ENCODE data around the gene TMEM219. TPM values are rescaled to one million over a fixed set of nuclear protein-coding genes. Genes with fewer than 3 reads are reported as not detected.
A peak's percentile ranks its signal among the peaks of the same experiment; 100 is the strongest.
"Not testable (repeated sequence)": the region's sequence is repeated elsewhere in the genome, so short reads cannot be mapped to it uniquely, and the experiment has no call there.

Gene TMEM219
- polyA plus RNA-seq, 1 donor, result 62.2 TPM

DNA sequence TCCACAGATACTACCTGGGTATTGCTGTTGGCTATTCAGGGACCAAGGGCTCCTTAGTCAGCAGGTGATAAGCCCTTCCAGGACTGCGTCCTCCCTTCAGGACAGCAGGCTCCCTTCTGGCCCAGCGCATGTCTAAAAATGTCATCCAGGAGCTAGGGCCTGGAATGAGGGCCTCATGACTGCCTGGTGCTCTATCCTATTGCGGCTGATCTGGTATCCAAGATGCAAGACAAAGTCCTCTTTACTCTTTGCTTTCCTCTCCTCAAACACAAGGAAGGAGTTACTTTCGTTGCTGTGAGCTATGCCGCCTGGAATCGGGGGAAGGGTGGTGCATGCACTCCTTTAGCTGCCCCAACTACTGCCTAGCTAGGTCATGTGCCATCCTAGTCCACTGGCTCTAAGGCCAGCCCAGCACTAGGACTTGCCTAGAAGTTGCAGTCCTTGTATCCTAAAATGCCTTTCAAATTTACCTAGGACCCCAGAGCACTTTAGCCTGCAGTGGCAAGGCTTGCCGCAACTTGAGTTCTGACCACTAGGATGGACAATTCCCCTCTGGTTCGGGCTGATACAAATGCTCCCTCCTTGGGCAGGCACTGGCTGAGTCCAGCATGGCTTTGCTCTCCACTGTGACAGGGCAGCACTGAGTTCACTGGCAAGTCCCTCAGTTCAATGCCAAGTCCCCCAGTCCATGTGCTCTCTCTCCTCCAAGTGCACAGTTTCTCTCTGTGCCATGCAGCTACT, 10.1 kb upstream of the TMEM219 start:
- no peak for DNase-seq (ENCODE audit: low read depth)

DNA sequence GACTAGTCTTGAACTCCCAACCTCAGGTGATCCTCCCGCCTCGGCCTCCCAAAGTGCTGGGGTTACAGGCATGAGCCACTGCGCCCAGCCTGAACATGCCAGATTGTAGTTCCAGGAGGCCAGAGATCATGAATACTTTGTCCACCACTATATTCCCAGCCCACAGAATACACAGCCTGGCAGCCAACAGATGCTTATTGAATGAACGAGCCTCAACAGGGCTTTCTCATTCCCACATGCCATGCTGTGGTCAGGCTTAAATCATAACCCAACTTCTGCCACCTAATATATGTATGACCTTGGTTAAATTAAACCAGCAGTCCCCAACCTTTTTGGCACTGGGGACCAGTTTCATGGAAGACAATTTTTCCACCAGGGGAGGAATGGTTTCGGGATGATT, 3.1 kb upstream of the TMEM219 start:
- no peak for DNase-seq (ENCODE audit: low read depth)

DNA sequence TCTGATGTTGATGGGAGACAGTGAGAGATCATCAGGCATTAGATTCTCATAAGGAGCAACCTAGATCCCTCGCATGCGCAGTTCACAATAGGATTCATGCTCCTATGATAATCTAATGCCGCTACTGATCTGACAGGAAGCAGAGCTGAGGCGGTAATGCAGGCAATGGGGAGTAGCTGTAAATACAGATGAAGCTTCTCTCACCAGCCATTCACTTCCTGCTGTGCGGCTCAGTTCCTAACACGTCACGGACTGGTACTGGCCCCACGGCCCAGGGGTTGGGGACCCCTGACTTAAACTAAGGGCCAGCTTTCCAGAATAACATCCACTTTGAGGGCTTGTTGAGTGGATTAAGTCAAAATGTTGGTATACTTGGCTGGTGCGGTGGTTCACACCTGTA, 2.6 kb upstream of the TMEM219 start:
- DNase-seq (ENCODE audit: low read depth), result no peak

DNA sequence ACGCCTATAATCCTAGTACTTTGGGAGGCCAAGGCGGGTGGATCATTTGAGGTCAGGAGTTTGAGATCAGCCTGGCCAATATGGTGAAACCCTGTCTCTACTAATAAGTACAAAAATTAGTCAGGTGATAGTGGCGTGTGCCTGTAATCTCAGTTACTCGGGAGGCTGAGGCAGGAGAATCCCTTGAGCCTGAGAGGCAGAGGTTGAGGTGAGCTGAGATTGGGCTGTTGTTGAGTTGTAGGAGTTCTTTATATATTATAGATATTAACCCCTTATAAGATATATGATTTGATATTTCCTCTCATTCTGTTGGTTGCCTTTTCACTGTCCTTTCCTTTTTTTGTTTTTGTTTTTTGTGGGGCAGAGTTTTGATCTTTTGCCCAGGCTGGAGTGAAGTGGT, 2.1 kb upstream of the TMEM219 start:
- not testable (repeated sequence) for DNase-seq (ENCODE audit: low read depth)

DNA sequence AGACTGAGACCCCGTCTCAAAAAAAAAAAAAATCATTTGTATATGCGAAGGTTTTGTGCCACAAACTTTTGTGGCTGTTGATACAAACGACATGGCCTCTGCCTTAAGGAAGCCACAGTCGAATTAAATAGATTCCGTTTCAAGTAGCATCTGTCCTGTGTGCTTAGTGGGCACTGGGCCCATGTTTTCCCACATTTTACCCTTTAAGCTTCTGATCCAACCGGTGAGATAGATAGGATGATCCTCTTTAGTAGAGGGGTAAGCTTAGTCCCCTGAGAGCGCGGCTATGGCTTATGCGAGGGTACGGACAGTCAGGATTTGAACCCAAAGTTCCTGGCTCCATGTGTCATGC, 776 bp upstream of the TMEM219 start:
- no peak for DNase-seq (ENCODE audit: low read depth)

DNA sequence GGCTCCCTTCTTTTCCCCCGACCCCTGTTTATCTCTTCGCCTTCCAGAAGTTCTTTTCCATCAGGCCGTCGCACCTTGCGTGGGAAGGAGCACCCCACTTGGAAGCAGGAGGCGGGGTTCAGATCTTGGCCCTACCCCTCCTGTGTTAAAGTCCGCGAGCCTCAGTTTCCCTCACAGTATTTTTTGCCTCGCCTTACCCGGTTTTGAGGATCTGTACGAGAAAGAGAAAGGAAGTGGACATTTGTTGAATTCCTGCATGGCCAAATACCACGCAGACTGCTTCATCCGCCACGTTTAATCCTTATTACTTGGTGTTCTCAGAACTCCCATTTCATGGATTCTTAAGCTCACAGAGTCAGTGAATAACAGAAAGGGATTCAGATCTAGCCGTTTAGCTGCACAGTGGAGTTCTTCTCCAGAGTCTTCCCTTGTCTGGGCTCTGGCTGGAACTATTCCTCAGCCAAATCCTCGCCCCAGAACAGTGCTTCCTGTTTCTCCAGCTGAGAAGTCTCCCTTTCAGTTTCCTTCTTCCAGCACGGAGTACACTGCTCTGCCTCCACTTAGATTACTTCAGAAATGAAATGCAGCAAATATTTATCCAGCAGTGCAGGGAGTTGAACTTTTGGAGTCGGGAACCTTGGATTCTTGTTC, 590 bp downstream of the TMEM219 start:
- DNase-seq (ENCODE audit: low read depth), result no peak

DNA sequence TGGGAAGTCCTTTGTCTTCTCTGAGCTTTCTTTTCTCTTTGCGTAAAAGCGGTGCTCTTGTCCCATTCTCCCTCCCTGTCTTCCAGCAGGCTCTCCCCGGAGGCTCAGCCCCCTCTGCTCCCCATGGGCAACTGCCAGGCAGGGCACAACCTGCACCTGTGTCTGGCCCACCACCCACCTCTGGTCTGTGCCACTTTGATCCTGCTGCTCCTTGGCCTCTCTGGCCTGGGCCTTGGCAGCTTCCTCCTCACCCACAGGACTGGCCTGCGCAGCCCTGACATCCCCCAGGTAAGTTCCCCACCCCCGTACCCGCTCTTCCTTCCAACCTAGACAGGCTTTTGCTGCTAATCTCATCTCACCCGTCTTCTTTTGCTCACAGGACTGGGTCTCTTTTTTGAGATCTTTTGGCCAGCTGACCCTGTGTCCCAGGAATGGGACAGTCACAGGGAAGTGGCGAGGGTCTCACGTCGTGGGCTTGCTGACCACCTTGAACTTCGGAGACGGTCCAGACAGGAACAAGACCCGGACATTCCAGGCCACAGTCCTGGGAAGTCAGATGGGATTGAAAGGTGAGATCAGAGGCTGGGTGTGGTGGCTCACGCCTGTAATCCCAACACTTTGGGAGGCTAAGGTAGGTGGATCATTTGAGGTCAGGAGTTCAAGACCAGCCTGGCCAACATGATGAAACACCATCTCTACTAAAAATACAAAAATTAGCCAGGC, 1.3 kb downstream of the TMEM219 start:
- DNase-seq (ENCODE audit: low read depth), result no peak

DNA sequence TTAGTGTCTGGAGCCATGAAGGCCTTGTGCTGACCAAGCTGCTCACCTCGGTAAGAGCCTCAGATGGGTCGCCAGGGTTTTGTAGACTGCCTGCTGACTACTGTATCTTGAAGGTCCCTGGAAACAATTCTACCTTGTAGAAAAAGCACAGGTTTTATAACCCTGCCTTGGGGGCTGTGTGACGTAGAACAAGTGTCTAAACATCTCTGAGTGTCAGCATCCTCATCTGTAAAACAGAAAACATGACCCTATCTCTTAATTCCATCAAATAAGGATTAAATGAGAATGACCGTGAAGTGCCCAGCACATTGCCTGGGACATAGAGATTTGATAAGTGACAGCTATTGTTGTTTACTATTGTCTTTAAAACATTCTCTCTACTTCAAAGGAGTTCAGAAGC, 6.3 kb downstream of the TMEM219 start:
- no peak for DNase-seq (ENCODE audit: low read depth)

DNA sequence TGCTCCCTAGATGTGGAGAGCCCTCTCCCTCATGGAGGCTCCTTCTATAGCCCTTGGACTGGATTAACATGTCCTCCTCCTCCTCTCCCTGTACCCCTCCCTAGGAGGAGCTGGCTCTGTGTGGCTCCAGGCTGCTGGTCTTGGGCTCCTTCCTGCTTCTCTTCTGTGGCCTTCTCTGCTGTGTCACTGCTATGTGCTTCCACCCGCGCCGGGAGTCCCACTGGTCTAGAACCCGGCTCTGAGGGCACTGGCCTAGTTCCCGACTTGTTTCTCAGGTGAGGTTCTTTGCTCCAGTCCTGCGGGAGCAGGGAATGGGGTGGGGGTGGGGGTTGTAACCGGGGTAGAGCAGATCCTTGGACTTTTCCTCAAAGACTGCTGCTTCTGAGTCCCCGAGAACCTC, 9.4 kb downstream of the TMEM219 start:
- no peak for DNase-seq (ENCODE audit: low read depth)

DNA sequence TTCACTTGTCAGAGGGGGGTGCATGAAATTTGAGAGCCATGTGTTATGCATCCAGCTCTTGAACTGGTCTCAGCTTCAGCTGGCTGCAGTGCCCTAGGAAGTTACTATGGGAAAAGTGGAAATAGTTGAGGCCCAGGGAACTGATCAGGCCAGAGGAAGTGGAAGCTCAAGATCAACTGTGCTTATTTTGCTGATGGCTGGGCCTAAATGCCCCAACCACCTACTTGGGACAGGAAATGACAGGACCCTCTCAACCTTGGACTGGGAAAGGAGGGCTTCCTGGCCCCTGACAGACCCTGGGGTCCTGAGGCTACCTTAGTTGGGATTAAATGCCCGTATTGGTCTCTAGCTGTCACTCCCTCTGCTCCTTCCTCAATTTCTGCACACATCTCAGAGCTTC, 10.6 kb downstream of the TMEM219 start:
- no peak for DNase-seq (ENCODE audit: low read depth)

DNA sequence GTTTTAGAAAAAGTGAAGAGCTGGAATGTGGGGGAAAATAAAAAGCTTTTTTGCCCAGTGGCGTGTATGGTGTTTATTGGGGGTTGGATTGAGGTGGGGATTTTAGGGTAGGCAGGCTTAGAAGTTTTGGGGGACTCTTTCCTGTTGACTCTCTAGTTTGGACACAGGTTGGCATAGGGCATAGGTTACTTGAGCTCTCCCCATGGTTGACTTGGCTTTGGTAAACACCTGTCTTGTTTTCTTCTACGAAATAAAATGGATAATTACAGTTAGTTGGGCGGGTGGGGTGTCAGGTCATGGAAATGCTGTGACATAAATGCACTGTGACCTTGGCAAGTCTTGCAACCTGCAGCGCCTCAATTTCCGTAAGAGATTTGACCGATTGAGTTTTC, 11.1 kb downstream of the TMEM219 start:
- no peak for DNase-seq (ENCODE audit: low read depth)

DNA sequence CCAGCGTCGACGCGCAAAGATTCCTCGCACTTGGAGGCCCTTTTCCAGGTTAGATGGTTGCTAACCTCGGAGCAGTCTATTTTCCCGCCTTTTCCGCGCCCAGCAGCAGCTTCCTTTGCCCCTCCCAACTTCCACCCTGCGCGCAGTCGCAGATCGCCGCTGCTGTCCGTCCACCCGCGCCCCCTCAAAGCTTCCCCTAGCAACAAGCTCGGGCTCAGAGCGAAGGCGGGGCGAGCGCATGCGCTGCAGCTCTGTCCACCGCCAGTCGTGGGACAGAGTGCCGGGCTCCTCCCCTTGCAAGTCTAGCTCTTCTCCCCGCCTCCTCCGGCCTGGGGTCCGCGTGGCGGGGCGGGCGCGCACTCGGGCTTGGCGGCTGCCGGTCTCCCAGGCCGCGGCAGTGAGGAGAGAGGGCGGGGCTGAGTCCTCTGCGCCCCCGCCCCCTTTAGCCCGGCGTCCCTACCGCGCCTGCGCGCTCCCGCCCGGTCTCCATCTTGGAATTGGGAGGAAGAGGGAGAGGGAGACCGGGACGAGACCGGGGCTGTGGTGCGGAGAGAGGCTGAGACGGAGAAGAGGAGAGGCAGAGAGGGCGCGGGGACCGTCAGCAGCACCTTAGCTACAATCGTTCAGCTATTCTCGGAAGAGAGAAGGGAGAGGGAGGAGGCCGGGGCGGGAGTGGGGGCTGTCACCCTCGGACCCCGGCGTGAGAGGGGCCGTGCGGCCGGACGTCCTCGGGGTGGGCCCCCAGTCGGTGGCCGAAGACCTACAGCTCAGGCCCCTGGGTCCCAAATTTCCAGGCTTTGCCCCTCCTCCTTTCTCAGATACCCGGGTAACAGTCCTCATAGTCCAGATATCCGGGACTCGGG, 11.7 kb downstream of the TMEM219 start, which contains the start of gene TAOK2:
TSS of gene TAOK2 (plus strand) at position 485 of the 863 bp plus-strand sequence. CDS start 3,905 bp downstream, outside the sequence.
- peak; percentile 96 for DNase-seq (ENCODE audit: low read depth)

DNA sequence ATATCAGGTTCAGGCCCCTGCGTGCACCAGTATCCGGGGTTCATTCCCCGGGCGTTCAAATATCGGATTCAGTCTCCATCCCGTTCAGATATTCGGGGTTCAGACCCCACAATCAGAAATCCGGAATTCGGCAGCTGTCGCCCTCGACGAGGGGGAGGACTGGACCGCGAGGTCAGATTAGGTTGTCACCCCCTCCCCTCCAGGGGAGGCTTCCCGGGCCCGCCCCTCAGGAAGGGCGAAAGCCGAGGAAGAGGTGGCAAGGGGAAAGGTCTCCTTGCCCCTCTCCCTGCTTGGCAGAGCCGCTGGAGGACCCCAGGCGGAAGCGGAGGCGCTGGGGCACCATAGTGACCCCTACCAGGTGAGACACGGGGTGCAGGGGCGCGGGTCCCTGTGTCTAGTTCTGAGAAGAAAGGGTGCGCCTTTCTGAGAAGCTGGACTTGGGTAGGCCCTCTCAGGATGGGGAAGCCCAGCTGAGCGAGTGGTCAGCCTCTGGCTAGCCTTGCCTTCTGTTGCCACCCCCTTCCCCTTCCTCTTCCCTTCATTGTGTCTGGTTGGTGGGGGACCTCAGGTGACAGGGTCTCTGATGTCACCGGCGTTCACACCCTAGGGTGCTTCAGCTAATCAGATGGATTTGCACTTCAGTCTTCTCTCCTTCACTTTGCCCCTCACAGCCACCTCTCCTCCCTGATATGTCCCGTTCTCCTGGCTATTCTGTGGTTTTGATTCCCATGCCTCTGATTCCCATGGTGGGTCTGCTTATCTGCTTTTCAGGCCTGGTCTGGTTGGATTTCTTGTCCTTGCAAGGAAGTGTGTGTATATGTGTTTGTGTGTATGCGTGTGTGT, 12.6 kb downstream of the TMEM219 start:
- no peak for DNase-seq (ENCODE audit: low read depth)

DNA sequence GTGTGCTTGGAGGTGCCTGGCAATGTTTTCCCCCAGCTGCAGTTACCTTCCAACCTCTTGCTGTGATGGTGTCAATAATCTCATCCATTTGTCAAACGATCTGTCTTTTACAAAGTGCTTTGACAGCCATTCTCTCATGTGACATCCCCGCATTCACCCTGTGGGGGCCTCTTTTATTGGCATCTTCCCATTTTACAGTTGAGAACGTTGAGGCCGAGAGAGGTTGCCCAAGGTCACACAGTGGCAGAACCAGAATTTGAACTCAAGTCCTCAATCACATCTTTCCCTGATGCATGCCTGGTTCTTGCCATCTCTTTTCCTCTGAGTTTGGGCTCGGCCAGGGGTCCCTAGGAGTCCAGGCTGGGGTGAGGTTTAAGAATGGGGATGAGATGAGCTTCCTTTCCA, 13.3 kb downstream of the TMEM219 start:
- no peak for DNase-seq (ENCODE audit: low read depth)

DNA sequence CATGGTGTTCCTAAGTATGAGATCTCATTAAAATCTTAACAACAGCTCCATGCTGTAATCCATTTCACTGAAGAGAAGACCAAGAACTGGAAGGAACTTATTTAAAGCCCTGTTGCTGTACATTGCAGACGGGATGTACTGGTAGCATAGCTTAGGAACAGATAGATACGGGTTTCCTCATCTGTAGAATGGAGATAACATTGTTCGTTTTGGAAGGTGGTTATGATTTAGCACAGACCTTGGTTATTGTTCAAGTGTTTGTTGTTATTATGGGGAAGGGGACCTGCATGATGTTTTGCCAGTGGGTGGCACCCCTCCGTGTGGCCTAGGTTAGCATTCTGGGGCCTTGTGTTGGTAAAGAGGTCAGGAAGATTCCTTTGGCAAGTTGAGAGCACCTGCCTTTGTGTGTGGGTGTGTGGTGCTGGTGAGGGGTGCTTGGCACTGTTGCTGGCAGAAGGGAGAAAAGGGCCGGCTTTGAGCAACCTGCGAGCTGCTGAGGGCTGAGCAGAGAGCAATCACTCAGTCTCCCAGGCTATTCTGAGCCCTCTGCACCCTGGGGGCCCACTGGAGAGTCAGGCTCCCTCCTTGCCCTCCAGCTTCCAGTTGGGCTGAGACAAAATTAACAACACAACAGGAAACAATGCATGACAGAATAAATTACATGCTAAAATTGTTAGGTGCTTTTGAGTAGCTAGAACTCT, 14.1 kb downstream of the TMEM219 start:
- no peak for DNase-seq (ENCODE audit: low read depth)

DNA sequence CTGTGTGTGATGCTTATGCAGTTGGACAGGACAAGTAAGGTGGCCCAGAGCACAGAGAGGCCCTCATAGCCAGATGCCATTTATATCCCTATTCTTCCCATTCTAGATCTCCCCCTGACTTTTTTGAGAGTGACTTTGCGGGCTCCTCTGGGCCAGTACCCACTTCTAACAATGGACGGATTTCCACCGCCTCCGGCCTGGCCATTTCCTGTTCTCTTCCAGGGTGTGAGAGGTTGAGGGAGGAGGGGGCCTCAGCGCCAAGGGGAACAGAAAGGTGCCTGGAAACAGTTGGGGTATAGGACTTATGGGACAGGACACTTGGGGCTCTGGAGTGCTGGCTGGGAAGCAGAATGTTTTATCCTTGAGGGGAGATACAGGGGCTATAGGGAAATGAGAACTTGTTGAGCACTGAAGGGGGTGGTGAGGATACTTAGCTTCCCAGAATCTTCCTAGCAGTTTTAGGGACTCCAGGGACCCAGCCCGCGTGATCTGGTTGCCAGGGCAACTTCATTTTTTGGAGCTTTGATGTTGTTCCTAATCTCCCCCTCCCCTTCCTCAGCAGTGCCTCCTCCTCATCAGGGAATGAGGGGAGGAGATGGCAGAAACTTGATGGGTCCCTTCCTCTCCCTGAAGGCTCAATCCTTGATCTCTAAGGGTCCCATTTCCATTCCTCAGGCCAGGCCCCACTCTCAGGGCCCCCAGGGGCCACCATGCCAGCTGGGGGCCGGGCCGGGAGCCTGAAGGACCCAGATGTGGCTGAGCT, 15.4 kb downstream of the TMEM219 start:
- DNase-seq (ENCODE audit: low read depth), result no peak

DNA sequence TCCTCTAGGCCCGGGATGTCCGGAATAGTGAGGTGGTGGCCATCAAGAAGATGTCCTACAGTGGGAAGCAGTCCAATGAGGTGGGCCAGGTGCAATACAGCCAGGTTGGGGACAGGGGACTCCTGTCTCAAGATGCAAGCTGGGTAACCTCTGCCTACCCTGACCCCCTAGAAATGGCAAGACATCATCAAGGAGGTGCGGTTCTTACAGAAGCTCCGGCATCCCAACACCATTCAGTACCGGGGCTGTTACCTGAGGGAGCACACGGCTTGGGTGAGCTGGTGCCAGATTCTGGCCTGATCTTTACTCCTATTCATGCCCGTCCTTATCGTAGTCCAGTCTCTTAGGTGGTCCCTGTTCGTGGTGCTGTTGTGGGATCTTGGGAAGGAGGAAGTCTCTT, 16.2 kb downstream of the TMEM219 start:
- no peak for DNase-seq (ENCODE audit: low read depth)

DNA sequence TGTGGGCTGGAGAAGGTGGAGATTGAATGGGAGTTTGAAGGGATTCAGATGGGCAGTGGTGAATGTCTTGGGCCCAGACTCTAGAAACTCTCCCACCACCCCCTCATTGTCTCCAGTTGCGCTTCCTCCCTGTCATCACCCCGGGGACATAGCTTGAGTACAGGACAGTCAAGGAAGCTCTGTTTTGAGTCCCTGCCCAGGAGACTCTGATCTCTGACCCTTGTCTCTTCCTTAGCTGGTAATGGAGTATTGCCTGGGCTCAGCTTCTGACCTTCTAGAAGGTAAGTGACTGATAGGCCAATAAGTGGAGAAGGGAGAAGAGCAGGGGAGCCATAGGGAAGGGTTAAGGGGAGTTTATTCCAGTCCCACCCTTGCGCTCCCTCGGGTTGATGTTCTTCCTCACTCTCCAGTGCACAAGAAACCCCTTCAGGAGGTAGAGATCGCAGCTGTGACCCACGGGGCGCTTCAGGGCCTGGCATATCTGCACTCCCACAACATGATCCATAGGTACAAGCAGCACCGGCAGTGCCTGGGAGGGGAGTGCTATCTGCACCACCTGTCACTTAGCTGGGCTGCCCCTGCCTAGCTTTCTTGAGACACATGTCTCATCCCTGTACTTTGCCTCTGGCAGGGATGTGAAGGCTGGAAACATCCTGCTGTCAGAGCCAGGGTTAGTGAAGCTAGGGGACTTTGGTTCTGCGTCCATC, 16.8 kb downstream of the TMEM219 start:
- DNase-seq (ENCODE audit: low read depth), result no peak
